ENCODE results near the gene ALDH3B1.

Gene ALDH3B1

DNA sequence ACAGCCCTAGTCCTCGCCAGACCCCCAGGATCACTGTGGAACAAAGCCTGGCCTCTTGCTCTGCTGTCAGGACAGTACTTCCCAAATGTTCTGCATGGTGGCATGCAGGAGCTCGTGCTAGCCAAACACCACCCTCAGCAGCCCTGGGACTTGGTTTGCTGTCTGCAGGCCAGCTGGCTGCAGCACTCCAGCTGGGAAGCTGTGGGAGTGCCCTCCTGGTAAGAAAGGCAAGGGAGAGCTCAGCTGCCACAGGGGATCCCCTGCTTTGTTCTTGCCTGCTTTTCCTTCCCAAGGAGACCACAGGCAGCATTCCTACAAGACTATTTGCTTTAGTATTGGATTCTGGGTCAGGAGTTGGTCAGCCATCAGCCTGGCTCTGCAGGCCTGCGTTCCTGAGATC, 56.6 kb downstream of the ALDH3B1 start:
- TF ChIP-seq, protein P1, sequence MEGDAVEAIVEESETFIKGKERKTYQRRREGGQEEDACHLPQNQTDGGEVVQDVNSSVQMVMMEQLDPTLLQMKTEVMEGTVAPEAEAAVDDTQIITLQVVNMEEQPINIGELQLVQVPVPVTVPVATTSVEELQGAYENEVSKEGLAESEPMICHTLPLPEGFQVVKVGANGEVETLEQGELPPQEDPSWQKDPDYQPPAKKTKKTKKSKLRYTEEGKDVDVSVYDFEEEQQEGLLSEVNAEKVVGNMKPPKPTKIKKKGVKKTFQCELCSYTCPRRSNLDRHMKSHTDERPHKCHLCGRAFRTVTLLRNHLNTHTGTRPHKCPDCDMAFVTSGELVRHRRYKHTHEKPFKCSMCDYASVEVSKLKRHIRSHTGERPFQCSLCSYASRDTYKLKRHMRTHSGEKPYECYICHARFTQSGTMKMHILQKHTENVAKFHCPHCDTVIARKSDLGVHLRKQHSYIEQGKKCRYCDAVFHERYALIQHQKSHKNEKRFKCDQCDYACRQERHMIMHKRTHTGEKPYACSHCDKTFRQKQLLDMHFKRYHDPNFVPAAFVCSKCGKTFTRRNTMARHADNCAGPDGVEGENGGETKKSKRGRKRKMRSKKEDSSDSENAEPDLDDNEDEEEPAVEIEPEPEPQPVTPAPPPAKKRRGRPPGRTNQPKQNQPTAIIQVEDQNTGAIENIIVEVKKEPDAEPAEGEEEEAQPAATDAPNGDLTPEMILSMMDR (IDR thresholded peaks at IDR 0.05; ENCODE audit: borderline replicate concordance, control extremely low read depth, extremely low read depth, insufficient read depth, missing control alignments): no peak
- no peak for DNase-seq (ENCODE audit: low spot score)
- in situ Hi-C loops (cut with MboI; ENCODE audit: low sequenced_read_pairs, unreplicated experiment): no loop called here

DNA sequence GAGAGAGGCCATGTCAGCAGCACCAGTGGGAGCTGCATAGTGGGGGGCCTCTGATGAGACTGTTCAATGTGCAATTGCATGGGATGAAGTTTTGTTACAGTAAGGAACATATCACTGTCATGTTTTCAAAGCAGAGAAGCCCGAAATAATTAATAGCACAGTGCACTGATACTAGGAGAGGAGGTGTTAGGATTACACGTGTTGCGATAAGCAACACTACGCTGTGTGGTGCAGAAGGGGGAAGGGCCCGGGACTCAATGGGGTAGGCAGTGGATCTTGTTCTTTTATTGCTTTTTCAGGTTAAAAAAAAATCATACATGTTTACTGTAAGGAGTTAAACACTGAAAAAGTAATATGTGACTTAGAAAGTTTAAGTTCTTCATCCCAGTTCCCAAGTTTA, 57.9 kb downstream of the ALDH3B1 start:
- in situ Hi-C loops (cut with MboI; ENCODE audit: low sequenced_read_pairs, unreplicated experiment): no loop called here
- TF ChIP-seq, protein P1 (IDR thresholded peaks at IDR 0.05; ENCODE audit: borderline replicate concordance, control extremely low read depth, extremely low read depth, insufficient read depth, missing control alignments): no peak

DNA sequence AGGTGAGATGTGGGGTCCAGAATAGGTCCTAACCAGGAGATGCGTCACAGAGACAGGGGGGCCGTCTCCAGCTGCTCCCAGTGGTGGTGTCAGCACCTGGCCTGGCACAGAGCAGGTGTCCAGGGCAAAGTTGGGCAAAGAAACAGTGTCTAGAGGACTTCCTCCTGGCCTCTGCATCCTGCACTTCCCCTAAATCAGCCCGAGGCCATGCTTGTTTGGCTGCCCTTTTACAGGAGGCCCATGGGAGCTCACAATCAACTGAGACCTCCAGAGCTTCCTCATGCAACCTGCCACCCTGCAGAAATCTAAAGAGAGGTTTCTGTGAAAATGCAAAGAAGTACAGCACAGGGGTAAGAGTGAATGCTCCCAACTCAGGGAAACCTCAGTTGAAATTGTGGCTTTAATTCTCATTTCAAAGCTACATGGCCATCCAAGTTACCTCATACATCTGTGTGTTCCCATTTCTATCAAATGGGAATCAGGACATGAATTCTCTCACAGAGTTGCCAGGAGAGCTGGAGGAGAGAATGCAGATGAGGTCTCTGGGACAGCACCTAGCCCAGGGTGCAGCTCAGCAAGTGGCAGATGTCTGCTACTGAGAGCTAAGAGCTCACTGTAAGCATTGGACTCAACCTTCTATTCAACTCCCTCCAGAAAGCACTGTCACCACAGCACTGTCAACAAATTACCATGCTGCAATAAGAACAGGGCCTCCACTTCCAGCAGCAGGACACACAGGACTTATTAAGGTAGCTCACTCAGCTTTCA, 61.3 kb downstream of the ALDH3B1 start:
- DNase-seq (ENCODE audit: low spot score): no peak
- TF ChIP-seq, protein P1 (IDR thresholded peaks at IDR 0.05; ENCODE audit: borderline replicate concordance, control extremely low read depth, extremely low read depth, insufficient read depth, missing control alignments): no peak
- in situ Hi-C loops (cut with MboI; ENCODE audit: low sequenced_read_pairs, unreplicated experiment): no loop called here

More for the DNA sequence above, 57.9 kb downstream of the ALDH3B1 start:
- no peak for DNase-seq (ENCODE audit: low spot score)

DNA sequence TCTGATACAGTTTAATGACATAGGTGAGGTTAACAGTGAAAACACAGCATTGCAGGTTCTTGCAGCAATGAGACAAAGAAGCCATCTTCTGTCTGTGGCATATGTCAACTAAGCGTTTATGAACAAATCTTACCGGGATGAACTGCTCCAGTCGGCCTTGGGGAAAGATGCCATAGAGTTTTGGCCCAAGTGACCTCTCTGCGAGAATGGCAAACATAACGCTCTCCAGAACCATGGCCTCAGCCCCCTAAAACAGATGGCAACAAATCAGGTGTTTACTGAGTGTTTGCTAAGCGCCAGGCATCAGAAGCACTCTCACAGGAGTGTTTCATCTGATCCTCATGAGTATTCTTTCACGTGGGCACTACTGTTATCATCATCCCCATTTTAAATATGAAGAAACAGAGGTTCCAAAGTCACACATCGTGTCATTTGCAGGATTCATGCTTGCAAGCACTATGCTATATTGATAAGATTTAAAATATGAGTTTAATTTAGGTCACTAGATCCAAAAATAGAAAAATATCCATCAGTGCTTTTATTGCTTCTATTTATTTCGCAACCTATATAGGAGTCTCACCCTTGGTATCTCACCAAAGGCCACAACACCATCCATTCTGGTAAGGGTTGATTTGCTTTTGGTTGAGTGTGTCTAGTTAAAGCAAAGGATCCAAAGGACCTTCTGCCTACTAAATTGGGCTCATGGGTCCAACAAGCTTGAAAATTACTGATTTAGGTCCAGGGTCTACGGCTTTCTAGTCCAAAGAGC, 64.6 kb downstream of the ALDH3B1 start:
- in situ Hi-C loops (cut with MboI; ENCODE audit: low sequenced_read_pairs, unreplicated experiment): no loop called here
- TF ChIP-seq, protein P1 (IDR thresholded peaks at IDR 0.05; ENCODE audit: borderline replicate concordance, control extremely low read depth, extremely low read depth, insufficient read depth, missing control alignments): no peak

DNA sequence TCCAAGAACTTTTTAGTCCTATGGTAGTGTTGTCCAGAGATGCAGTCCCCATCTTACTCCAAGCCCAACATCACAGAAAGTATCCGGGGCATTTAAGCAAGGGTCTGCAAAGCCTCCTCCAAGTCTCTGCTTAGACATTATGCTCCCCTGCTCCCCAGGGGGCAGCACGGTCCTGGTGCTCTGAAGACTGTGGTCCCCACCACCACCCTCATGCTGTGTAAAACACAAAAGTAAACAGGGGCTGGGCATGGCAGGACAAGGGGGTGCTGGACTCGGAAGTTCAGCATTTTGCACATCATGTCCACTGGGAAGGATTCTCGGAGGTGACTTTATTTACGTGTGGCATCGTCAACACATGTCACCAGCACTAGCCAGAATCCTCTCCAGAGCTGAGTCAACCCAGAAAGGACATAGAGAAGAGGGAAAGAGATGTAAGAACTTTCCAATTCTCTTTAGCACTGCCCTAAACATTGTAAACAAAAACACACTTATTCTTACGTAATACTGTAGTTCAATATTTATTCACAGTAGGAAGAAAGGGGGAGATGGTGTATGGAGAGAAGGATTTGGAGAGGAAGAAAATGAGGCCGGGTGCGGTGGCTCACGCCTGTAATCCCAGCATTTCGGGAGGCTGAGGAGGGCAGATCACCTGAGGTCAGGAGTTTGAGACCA, 66.4 kb downstream of the ALDH3B1 start:
- no peak for DNase-seq (ENCODE audit: low spot score)
- TF ChIP-seq, protein P1 (IDR thresholded peaks at IDR 0.05; ENCODE audit: borderline replicate concordance, control extremely low read depth, extremely low read depth, insufficient read depth, missing control alignments): no peak
- in situ Hi-C loops (cut with MboI; ENCODE audit: low sequenced_read_pairs, unreplicated experiment): no loop called here

More for the DNA sequence above, 64.6 kb downstream of the ALDH3B1 start:
- no peak for DNase-seq (ENCODE audit: low spot score)
